CD4-positive, alpha-beta T cell (primary cell): ENCODE results near the gene KIAA0825. TPM values are rescaled to one million over a fixed set of nuclear protein-coding genes. Genes with fewer than 3 reads are reported as not detected.

ENCODE experiments used
- ATAC-seq: fragments of 200-7000 bp; cut with Tn5 transposase; one replicate; pipeline ENCODE4 v1.10.0; 2022; ENCODE audit warnings: mild to moderate bottlenecking; ENCODE audit not compliant: poor library complexity
- CTCF ChIA-PET: fragments of 350-600 bp; sonication (Branson Sonifier 250); formaldehyde crosslinking; loops from one replicate; lab custom pipeline; 2021; ENCODE audit warnings: antibody characterized with exemption, inconsistent platforms; lab: Charles Lee
- POLR2A ChIA-PET: fragments of 350-600 bp; sonication (Branson Sonifier 250); formaldehyde crosslinking; loops from one replicate; lab custom pipeline; 2021; ENCODE audit warnings: antibody characterized with exemption, inconsistent platforms; lab: Charles Lee
- DNase-seq, 14 experiments: peaks; one replicate each; pipeline ENCODE4 v3.0.0-alpha.2; 2013 to 2020; ENCODE audit warnings: mixed read lengths in 2 of 14
- H3K27ac ChIP-seq, 2 donors: one replicate each; pipeline versions ENCODE4 v1.5.1 to v1.7.0; 2013; ENCODE audit warnings: low read length in 2 of 2, low read depth in 1 of 2, mild to moderate bottlenecking in 1 of 2
- H3K27me3 ChIP-seq, 2 experiments: 1 replicate in 1 of 2; 2 replicates in 1 of 2; pipeline versions ENCODE4 v1.6.1 to v1.7.0; 2013; ENCODE audit warnings: low read length in 2 of 2, control low read depth in 1 of 2, mild to moderate bottlenecking in 1 of 2, moderate library complexity in 1 of 2; ENCODE audit not compliant: insufficient read depth in 2 of 2, control insufficient read depth in 1 of 2
- H3K36me3 ChIP-seq: one replicate; pipeline ENCODE4 v1.6.1; 2013; ENCODE audit warnings: low read length, control low read depth; ENCODE audit not compliant: insufficient read depth
- H3K4me1 ChIP-seq: one replicate; pipeline ENCODE4 v1.6.1; 2013; ENCODE audit warnings: low read length, control low read depth; ENCODE audit not compliant: insufficient read depth
- H3K4me3 ChIP-seq: one replicate; pipeline ENCODE4 v1.5.1; 2013; ENCODE audit warnings: mild to moderate bottlenecking, low read length, moderate library complexity
- H3K9me3 ChIP-seq, 2 experiments: 1 replicate in 1 of 2; 2 replicates in 1 of 2; pipeline versions ENCODE4 v1.6.1 to v1.7.0; 2013; ENCODE audit warnings: low read length in 2 of 2, mild to moderate bottlenecking in 2 of 2, control low read depth in 1 of 2, moderate library complexity in 1 of 2; ENCODE audit not compliant: control insufficient read depth in 1 of 2, insufficient read depth in 1 of 2
- H3K27ac Mint-ChIP-seq: one replicate; pipeline ENCODE4 v1.8.0; 2020; ENCODE audit warnings: mixed read lengths
- H3K27me3 Mint-ChIP-seq: one replicate; pipeline ENCODE4 v1.8.0; 2021; ENCODE audit warnings: mixed read lengths
- H3K36me3 Mint-ChIP-seq: one replicate; pipeline ENCODE4 v1.8.0; 2021; ENCODE audit warnings: low read depth, mixed read lengths
- H3K4me1 Mint-ChIP-seq: one replicate; pipeline ENCODE4 v1.8.0; 2021; ENCODE audit warnings: low read depth, mixed read lengths
- H3K4me3 Mint-ChIP-seq: one replicate; pipeline ENCODE4 v1.8.0; 2020; ENCODE audit warnings: mild to moderate bottlenecking, mixed read lengths
- H3K9me3 Mint-ChIP-seq: one replicate; pipeline ENCODE4 v1.8.0; 2020; ENCODE audit warnings: mixed read lengths
- intact Hi-C, 2 experiments: fragments of 100-400 bp; cut with DNase I in 1 of 2; cut with micrococcal nuclease in 1 of 2; formaldehyde crosslinking; loops; one replicate each; pipeline versions ENCODE4 v1.15.1 to v1.9.0; 2023 to 2025; cut with DNase I, micrococcal nuclease
- total RNA-seq, 174 experiments: library from RNA in 2 of 174; stranded (reverse) in 2 of 174; gene quantifications; one replicate each; pipeline ENCODE4 v1.2.3 and lab custom pipeline; 2021 to 2026
- TF ChIP-seq, protein P1 (sequence below): fragments of 200-600 bp; IDR thresholded peaks from one replicate; pipeline ENCODE4 v1.8.0; 2022; ENCODE audit warnings: antibody characterized with exemption, mild to moderate bottlenecking

KIAA0825 gene
- total RNA-seq, 2 experiments from 2014 or later, result 1.5 to 1.6 TPM

DNA sequence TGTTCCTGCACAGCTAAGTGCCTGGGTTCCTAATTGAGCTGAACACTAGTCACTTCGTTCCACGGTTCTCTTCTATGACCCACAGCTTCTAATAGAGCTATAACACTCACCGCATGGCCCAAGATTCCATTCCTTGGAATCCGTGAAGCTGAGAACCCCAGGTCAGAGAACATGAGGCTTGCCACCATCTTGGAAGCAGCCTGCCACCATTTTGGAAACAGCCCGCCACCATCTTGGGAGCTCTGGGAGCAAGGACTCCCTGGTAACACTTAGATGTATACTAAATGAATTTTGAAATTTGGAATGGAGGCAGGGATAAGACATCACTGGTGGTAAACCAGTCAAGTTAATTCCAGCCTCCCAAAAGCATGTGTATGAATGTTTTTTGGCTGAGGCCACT lies 60.4 kb downstream of the KIAA0825 start:
- Mint-ChIP-seq H3K4me3 (no peak overlapping the region), H3K27me3 (no peaks in the 10 kb centered on the region), H3K9me3 (no peaks in the 10 kb centered on the region), H3K27ac (no peak overlapping the region), H3K4me1 (no peaks in the 10 kb centered on the region), H3K36me3 (no peaks in the 10 kb centered on the region)
- POLR2A ChIA-PET, result no interaction called here
- CTCF ChIA-PET, result no interaction called here
- Histone ChIP-seq H3K4me3 (no peak overlapping the region), H3K27me3 (no peaks in the 10 kb centered on the region), H3K36me3 (no peaks in the 10 kb centered on the region), H3K4me1 (no peaks in the 10 kb centered on the region), H3K27ac (no peak overlapping the region), H3K9me3 (peaks cover 0 to 8% of the 10 kb centered on the region in 2 experiments)
- intact Hi-C loops, result no loop called here
- TF ChIP-seq, protein P1, sequence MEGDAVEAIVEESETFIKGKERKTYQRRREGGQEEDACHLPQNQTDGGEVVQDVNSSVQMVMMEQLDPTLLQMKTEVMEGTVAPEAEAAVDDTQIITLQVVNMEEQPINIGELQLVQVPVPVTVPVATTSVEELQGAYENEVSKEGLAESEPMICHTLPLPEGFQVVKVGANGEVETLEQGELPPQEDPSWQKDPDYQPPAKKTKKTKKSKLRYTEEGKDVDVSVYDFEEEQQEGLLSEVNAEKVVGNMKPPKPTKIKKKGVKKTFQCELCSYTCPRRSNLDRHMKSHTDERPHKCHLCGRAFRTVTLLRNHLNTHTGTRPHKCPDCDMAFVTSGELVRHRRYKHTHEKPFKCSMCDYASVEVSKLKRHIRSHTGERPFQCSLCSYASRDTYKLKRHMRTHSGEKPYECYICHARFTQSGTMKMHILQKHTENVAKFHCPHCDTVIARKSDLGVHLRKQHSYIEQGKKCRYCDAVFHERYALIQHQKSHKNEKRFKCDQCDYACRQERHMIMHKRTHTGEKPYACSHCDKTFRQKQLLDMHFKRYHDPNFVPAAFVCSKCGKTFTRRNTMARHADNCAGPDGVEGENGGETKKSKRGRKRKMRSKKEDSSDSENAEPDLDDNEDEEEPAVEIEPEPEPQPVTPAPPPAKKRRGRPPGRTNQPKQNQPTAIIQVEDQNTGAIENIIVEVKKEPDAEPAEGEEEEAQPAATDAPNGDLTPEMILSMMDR, result no peak
- ATAC-seq (no peak), DNase-seq (no peak)

DNA sequence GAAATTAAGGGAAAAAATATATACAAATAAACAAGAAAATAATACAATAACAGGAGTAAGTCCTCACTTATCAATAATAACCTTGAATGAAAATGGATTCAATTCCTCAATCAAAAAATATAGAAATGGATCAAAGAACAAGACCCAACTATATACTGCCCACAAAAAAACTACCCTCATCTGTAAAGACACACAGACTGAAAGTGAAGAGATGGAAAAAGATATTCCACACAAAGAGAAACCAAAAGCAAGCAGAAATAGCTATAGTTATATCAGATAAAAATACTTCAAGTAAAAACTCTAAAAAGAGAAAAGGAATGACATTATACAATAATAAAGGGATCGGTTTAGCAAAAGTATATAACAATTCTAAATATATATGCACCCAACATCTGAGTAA lies 66.5 kb downstream of the KIAA0825 start:
- Mint-ChIP-seq H3K4me1 (no peaks in the 10 kb centered on the region), H3K4me3 (no peak overlapping the region), H3K27ac (no peak overlapping the region), H3K27me3 (no peaks in the 10 kb centered on the region), H3K9me3 (peaks cover 4% of the 10 kb centered on the region), H3K36me3 (peaks cover 8% of the 10 kb centered on the region)
- TF ChIP-seq, protein P1, result no peak
- Histone ChIP-seq H3K27me3 (no peaks in the 10 kb centered on the region), H3K9me3 (peaks cover 0 to 14% of the 10 kb centered on the region in 2 experiments), H3K27ac (no peak overlapping the region), H3K36me3 (no peaks in the 10 kb centered on the region), H3K4me1 (no peaks in the 10 kb centered on the region), H3K4me3 (no peak overlapping the region)
- POLR2A ChIA-PET, result no interaction called here
- DNase-seq, result no peak
- CTCF ChIA-PET, result no interaction called here
- intact Hi-C loops, result no loop called here
- ATAC-seq, result no peak

DNA sequence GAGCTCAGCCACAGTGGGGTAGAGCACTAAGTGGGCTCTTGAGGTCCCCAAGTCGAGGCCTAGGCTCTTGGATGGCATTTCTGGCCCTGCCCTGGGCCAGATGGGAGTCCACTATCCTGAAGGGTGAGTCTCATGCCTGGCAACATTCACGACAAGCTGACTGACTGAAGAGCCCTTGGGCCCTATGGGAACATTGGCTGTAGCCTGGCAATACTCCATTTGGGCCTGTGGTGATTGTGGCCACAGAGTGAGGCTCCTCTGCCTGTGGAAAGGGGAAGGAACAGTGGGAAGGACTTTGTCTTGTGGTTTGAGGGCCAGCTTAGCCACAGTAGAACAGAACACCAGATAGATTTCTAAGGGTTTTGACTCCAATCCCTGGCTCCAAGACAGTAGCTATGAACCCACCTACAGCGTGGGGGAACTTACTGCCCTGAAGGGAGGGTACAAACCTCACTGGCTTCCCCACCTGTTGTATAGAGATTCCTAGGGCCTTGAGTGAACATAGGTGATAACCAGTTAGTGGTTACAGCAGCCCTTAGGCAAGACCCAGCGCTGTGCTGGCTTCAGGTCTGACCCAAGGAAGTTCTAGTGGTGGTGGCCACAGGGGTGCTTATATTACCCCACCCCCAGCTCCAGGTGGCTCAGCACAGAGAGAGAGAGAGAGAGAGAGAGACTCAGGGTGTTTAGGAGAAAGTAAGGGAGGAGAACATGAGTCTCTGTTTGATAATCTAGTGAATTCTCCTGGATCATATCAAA lies 72.4 kb downstream of the KIAA0825 start:
- Mint-ChIP-seq H3K27me3 (no peaks in the 10 kb centered on the region), H3K9me3 (peaks cover 6% of the 10 kb centered on the region), H3K36me3 (peaks cover 33% of the 10 kb centered on the region), H3K4me1 (no peaks in the 10 kb centered on the region), H3K4me3 (no peak overlapping the region), H3K27ac (no peak overlapping the region)
- H3K4me3 ChIP-seq, result no peak overlapping the region
- peak in 2 of 14 experiments; percentile 5 to 9 for DNase-seq
- TF ChIP-seq, protein P1, result no peak
- no peaks in the 10 kb centered on the region for H3K4me1 ChIP-seq
- ChIA-PET CTCF (interaction anchor here (0.8 kb wide), 1 partner anchor 9 kb away, joined by 3 read pairs; no protein-coding TSS in a partner anchor), POLR2A (no interaction called here)
- no peaks in the 10 kb centered on the region for H3K36me3 ChIP-seq
- intact Hi-C loops, result no loop called here
- ATAC-seq, result no peak
- no peaks in the 10 kb centered on the region for H3K27me3 ChIP-seq
- no peak overlapping the region for H3K27ac ChIP-seq
- H3K9me3 ChIP-seq, result peaks cover 0 to 14% of the 10 kb centered on the region in 2 experiments
